H1 (cell line): Measurements from ENCODE around the gene SMIM23.

Source experiments
- BACH1 ChIP-seq: IDR thresholded peaks from 2 replicates; pipeline ENCODE4 v1.6.1; 2012; ENCODE audit warnings: low read length, improper control_type of control experiment
- BCL11A ChIP-seq, 2 experiments: IDR thresholded peaks; one replicate each; pipeline ENCODE4 v1.6.1; 2011; ENCODE audit warnings: low read depth in 2 of 2, low read length in 2 of 2, mild to moderate bottlenecking in 2 of 2
- BRCA1 ChIP-seq: IDR thresholded peaks from 2 replicates; pipeline ENCODE4 v1.6.1; 2012; ENCODE audit warnings: low read depth, low read length, improper control_type of control experiment
- CBX5 ChIP-seq: fragments of 300-800, 300-1000 bp; sonication (generic); IDR thresholded peaks from 2 replicates; pipeline ENCODE4 v1.7.1; 2016; ENCODE audit warnings: antibody characterized with exemption, low read length, low read depth
- CHD2 ChIP-seq: IDR thresholded peaks from 2 replicates; pipeline ENCODE4 v1.6.1; 2012; ENCODE audit warnings: low read length, improper control_type of control experiment
- CTCF ChIP-seq, 3 experiments: IDR thresholded peaks; 1 replicate in 2 of 3; 2 replicates in 1 of 3; pipeline versions ENCODE4 v1.5.1 to v1.6.1; 2011; ENCODE audit warnings: low read length in 3 of 3, mild to moderate bottlenecking in 3 of 3, inconsistent platforms in 2 of 3, low read depth in 1 of 3, moderate library complexity in 1 of 3; ENCODE audit not compliant: insufficient read depth in 1 of 3; ENCODE audit errors: control extremely low read depth in 1 of 3
- EZH2 ChIP-seq: fragments of 200-600 bp; sonication (generic); IDR thresholded peaks from 2 replicates; pipeline ENCODE4 v1.7.1; 2012; ENCODE audit warnings: low read depth, mild to moderate bottlenecking, moderate library complexity, low read length, inconsistent platforms; ENCODE audit not compliant: severe bottlenecking
- GTF2F1 ChIP-seq: IDR thresholded peaks from 2 replicates; pipeline ENCODE4 v1.6.1; 2012; ENCODE audit warnings: low read depth, low read length, improper control_type of control experiment, borderline replicate concordance
- POLR2A ChIP-seq, 2 experiments: IDR thresholded peaks; 1 replicate in 1 of 2; 2 replicates in 1 of 2; pipeline ENCODE4 v1.6.1; 2011; ENCODE audit warnings: low read depth in 2 of 2, low read length in 2 of 2, mild to moderate bottlenecking in 2 of 2; ENCODE audit errors: control extremely low read depth in 1 of 2
- RAD21 ChIP-seq, 2 experiments: IDR thresholded peaks in 1 of 2; conservative IDR thresholded peaks in 1 of 2; 2 replicates each; pipeline ENCODE4 v1.6.1; 2011; ENCODE audit warnings: low read depth in 2 of 2, low read length in 2 of 2, improper control_type of control experiment in 1 of 2, inconsistent platforms in 1 of 2, mild to moderate bottlenecking in 1 of 2, moderate library complexity in 1 of 2
- RNF2 ChIP-seq: fragments of 200-900, 300-1000 bp; sonication (generic); IDR thresholded peaks from 2 replicates; pipeline ENCODE4 v1.7.1; 2016; ENCODE audit warnings: borderline replicate concordance, low read depth, mild to moderate bottlenecking, antibody characterized with exemption, low read length; ENCODE audit not compliant: poor library complexity, severe bottlenecking; ENCODE audit errors: missing control alignments
- SP1 ChIP-seq: IDR thresholded peaks from 2 replicates; pipeline ENCODE4 v1.6.1; 2011; ENCODE audit warnings: low read depth, low read length
- TEAD4 ChIP-seq: IDR thresholded peaks from 2 replicates; pipeline ENCODE4 v1.6.1; 2012; ENCODE audit warnings: low read depth, low read length, inconsistent platforms, mixed read lengths
- USF2 ChIP-seq: IDR thresholded peaks from 2 replicates; pipeline ENCODE4 v1.6.1; 2011; ENCODE audit warnings: low read length, improper control_type of control experiment

DNA sequence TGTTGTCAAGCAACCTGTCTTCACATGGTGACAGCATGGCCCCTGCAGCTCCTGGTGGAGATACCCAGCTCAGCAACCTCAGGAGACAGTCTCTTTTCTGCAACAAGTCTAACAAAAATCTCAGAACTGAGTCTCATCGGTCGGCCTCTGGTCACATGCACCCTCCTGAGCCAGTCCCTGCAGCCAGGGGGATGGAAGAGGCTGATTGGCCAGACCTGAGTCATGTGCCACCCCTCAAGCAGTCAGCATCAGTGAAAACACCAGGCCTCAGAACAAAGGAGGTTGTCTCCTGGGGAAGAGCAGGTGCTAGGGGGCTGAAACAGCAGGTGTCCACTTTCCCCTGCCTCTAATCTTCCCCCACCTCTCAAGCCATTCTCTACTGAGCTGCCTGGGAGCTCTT is 54.4 kb downstream of the SMIM23 start:
- no peak for TF ChIP-seq CTCF (IDR thresholded peaks at IDR 0.05; ENCODE audit: control extremely low read depth in 1 of 3, insufficient read depth in 1 of 3, low read depth in 1 of 3, low read length in 3 of 3)
- TF ChIP-seq BCL11A (IDR thresholded peaks at IDR 0.05; ENCODE audit: low read depth in 2 of 2, low read length in 2 of 2) = no peak
- no peak for TF ChIP-seq TEAD4
- TF ChIP-seq POLR2A (IDR thresholded peaks at IDR 0.05; ENCODE audit: control extremely low read depth in 1 of 2, low read depth in 2 of 2, low read length in 2 of 2) = no peak
- TF ChIP-seq EZH2 = no peak
- TF ChIP-seq BACH1 = no peak
- no peak for TF ChIP-seq RNF2
- TF ChIP-seq CBX5 = no peak
- TF ChIP-seq USF2 = peak; percentile 63
- no peak for TF ChIP-seq GTF2F1
- TF ChIP-seq RAD21 (IDR thresholded peaks at IDR 0.05 in 1 of 2, conservative IDR thresholded peaks at IDR 0.05 in 1 of 2; ENCODE audit: low read depth in 2 of 2, low read length in 2 of 2) = no peak
- no peak for TF ChIP-seq SP1
- no peak for TF ChIP-seq CHD2
- no peak for TF ChIP-seq BRCA1
